PC-3 (cell line): ENCODE measurements around the gene TMEM223.

ENCODE experiments used
- CTCF ChIP-seq: fragments of 300-600 bp; sonication (generic); conservative IDR thresholded peaks from 2 replicates; pipeline ENCODE4 v1.5.1; 2017; ENCODE audit warnings: antibody characterized with exemption, low read depth, mild to moderate bottlenecking, low read length
- EZH2 ChIP-seq: fragments of 300-600 bp; sonication (generic); IDR thresholded peaks from one replicate; pipeline ENCODE4 v1.6.1; 2017; ENCODE audit warnings: antibody characterized with exemption, mild to moderate bottlenecking, low read length; ENCODE audit not compliant: unreplicated experiment
- EZH2phosphoT487 ChIP-seq: fragments of 300-600 bp; sonication (generic); IDR thresholded peaks from 2 replicates; pipeline ENCODE4 v1.6.1; 2018; ENCODE audit warnings: mild to moderate bottlenecking, antibody characterized with exemption, low read length, borderline replicate concordance

GRCh38 chr11:62757846-62758788, 33.7 kb downstream of the TMEM223 start:
- TF ChIP-seq CTCF = no peak
- TF ChIP-seq EZH2 = no peak
- TF ChIP-seq EZH2phosphoT487 = no peak
